Dermis blood vessel endothelial cell (primary cell): ENCODE measurements around the gene AOX1. TPM values are rescaled to one million over a fixed set of nuclear protein-coding genes. Genes with fewer than 3 reads are reported as not detected.
"Not testable (repeated sequence)": the region's sequence is repeated elsewhere in the genome, so short reads cannot be mapped to it uniquely, and the experiment has no call there.

Experiments used
- DNase-seq: peaks from one replicate; pipeline ENCODE4 v3.0.0; 2010
- total RNA-seq: library from RNA; depleted of rRNA; stranded (reverse); fragments of >200 nt; gene quantifications from 2 replicates; pipeline ENCODE4 v1.2.3, GENCODE V29; 2014

The AOX1 gene
- 2.4 and 2.6 TPM in 2 replicates for total RNA-seq

DNA sequence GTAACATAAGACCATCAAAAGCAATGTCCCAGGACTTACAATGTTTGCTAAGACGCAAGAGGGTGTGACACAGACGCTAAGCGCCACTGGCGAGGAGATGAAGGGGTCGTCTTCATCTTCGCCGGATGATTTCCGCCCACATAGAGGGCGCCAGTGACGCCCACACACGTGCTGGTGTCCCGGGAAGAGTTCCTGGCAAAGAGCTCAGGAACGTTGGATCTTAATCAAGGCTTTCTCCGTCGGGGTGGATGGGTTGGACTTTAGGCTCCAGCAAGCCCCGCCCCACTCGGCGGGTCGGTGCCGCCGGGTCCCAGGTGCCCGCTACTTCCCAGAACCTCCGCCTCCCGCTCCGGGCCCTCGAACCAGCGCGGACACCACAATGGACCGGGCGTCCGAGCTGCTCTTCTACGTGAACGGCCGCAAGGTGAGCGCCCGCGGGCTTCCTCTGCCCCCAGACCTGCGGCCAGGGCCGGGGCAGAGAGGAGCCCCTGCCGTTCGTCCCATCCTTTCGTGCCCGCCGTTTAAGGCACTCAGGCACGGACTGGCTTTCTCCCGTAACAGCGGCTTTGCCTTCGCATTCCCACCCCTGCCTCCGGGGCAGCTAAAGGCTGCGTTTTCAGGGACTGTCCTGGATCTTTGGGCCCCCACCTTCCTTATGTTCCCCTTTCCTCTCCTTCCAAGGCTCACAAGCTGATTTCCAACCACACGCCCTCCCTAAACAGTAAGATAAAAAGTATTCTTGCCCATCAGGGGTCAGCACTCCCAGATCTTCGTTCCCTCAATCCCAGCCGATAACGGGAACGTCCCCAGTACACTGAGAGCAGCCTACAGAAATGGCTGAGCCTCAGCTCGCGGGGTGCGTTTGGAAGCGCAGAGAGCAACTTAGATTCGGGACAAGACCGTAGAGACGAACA lies at the start of gene AOX1:
TSS of gene AOX1 (plus strand) at position 285 of the 914 bp plus-strand sequence. CDS start at position 380, 95 bp downstream.
- peak; percentile 42 for DNase-seq

- DNase-seq = no peak
Measured at GRCh38 chr2:200538139-200538538, 47.7 kb upstream of the AOX1 start.

DNA sequence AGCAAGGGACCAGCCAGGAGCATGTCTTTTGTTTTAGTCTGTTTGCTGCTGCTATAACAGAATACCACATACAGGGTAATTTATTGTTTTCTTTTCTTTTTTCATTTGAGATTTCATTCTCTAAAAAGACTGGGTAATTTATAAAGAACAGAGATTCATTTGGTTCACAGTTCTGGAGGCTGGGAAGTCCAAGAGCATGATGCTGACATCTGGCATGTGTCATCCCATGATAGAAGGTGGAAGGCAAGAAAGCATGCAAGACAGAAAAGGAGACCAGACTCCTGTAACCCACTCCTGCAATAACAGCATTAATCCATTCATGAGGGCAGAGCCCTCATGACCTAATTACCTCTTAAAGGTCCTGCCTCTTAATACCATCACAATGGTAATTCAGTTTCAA lies 45.0 kb upstream of the AOX1 start:
- DNase-seq = no peak

DNA sequence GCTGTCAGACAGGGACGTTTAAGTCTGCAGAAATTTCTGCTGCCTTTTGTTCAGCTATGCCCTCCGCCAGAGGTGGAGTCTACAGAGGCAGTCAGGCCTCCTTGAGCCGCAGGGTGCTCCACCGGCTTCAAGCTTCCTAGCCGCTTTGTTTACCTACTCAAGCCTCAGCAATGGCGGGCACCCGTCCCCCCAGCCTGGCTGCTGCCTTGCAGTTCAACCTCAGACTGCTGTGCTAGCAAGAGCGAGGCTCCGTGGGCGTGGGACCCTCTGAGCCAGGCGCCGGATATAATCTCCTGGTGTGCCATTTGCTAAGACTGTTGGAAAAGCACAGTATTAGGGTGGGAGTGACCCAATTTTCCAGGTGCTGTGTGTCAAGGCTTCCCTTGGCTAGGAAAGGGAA lies 19.2 kb upstream of the AOX1 start:
- not testable (repeated sequence) for DNase-seq

- no peak for DNase-seq
Measured at GRCh38 chr2:200567932-200568331, 17.9 kb upstream of the AOX1 start.

GRCh38 chr2:200575957-200576356 lies 9.9 kb upstream of the AOX1 start:
- peak; percentile 37 for DNase-seq

GRCh38 chr2:200577027-200577426 lies 8.8 kb upstream of the AOX1 start:
- no peak for DNase-seq

DNA sequence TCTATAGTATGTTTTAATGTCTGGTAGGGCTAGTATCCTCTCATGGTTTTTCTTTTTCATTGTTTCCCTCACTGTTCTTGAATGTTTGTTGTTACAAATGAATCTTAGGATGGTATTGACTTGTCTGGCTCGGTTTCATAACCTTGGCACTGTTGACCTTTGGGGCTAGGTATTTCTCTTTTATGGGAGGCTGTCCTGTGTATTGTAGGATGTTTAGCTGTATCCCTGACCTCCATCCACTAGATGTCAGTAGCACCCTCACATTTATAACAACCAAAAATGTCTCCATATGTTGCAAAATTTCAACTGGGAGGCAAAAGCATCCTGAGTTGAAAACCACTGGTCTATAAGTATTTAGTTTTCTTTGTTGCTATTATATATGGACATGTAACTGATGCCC lies 7.0 kb upstream of the AOX1 start:
- DNase-seq = peak; percentile 31

- DNase-seq = no peak
Measured at GRCh38 chr2:200584639-200585038, 1.2 kb upstream of the AOX1 start.

- no peak for DNase-seq
Measured at GRCh38 chr2:200585340-200585729, 479 bp upstream of the AOX1 start.

GRCh38 chr2:200586644-200586975 lies 796 bp downstream of the AOX1 start:
- no peak for DNase-seq

DNA sequence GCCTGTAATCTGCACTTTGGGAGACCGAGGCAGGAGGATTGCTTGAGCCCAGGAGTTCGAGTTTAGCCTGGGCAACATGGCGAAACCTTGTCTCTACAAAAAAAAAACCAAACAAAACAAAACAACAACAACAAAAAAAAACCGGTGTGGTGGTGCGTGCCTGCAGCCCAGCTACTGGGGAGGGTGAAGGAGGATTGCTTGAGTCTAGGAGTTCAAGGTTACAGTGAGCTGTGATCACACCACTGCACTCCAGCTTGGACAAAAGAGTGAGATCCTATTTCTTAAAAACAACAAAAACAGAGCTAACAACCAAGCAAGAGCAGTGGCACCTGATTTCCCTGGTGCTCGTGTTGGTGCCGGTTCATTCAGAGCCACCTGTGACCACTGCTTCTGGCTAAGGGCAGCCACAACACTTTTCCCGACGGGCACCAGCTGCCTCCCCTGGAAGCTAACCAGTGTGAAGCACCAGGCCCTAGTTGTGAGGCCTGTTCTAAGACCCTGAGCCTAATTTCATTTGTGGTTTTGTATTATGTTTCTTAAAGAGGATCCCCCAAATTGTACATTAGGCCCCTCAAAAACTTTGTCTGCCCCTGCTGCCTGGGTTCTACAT lies 1.3 kb downstream of the AOX1 start:
- DNase-seq = no peak

DNA sequence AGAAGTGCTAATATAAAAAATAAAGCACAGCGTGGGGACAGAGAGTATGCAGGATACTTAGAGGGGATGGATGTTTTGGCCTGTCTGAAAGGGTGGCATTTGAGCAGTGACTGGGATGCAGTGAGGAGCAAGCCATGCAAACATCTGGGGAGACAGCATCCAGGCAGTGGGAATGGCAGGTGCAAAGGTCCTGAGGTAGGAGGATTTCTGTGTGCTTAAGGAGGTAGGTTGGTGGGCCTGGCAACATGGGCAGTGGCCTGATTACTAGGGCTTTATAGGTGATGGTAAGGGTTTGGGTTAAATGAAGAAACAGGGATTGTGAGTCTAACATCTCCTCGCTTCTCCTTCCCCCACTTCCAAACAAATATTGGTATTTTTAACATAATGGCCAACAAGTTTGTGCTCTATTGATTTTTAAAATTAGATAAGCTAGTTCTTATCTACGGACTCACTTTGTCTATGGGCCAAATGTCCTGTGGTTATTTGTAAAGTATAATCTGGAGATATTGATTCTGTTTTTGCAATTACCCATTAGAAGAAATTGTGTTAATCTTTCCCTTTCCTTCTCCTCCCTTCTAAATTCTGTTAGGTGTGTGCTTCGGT lies 2.4 kb downstream of the AOX1 start:
- no peak for DNase-seq

DNA sequence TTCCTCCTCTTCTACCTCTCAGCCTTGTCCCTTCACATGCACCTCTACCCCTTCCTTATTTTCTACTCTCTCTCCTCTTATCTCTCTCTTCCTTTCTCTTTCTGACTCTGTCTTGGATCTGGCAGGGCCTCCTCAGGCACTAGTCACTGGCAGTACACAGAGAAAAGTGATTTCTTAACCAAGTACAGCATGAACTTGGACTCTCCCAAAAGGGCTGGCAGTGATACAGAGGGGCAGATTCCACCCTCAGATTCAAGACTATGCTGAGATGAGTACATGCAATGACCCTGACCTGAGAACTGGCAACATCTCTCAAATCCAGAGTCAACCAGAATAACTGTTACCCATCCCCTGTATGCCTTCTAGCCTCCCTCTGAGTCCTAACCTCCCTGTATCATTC lies 4.3 kb downstream of the AOX1 start:
- no peak for DNase-seq

- DNase-seq = no peak
Measured at GRCh38 chr2:200591308-200591707, 5.5 kb downstream of the AOX1 start.

GRCh38 chr2:200592406-200593075 lies 6.7 kb downstream of the AOX1 start:
- peak; percentile 42 for DNase-seq

- no peak for DNase-seq
Measured at GRCh38 chr2:200593905-200594304, 8.1 kb downstream of the AOX1 start.

DNA sequence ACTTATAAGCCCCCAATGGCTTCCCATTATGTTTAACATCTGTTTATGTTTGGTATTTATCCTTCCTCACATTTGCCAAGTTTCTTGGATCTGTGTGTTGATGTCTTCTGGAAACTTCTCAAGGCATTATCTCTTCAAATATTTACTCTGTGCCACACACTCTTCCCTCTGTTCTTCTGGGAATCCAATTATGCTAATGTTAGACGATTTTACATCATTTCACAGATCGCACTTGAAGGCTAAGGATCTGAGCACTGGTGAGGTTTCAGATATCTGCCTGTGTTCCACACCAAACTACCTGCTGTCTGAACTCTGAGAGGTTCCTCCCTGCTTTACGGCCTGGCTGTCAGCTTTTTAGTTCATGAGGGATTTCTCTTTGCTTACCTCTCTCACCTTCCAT lies 10.1 kb downstream of the AOX1 start:
- no peak for DNase-seq

DNA sequence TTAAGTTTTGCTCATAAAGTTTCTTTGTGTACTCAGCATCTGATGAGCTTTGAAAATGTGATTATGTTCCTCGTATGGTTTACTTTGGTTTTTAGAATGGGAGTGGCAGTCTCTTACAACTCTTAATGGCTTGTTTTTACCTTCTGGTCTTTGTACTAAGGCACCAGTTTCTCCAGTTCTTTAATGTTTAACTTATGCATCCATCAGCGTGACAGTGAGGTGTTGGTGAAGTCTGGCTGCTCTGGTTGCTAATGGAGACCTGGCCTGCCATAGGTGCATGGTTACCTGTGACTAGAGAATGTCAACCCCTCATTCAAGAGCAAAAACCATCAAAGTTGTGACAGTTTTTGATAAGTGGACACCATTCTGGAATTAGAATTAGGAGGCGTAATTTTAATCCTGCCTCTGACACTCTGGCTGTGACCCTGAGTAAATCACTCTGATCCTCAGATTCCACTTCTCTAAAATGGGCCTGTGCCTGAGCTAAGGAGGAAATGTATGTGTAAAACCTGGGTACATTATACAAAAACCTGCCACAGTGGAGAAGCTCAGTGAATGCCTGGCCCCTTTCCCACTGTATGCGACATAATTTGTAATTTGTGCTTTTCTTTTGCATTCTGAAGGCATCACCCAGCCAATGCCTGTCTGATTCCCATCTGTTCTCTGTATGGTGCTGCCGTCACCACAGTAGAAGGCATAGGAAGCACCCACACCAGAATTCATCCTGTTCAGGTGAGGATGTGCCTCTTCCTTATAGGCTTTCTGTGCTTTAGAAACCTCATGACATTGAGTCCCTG lies 11.2 kb downstream of the AOX1 start:
- no peak for DNase-seq

DNA sequence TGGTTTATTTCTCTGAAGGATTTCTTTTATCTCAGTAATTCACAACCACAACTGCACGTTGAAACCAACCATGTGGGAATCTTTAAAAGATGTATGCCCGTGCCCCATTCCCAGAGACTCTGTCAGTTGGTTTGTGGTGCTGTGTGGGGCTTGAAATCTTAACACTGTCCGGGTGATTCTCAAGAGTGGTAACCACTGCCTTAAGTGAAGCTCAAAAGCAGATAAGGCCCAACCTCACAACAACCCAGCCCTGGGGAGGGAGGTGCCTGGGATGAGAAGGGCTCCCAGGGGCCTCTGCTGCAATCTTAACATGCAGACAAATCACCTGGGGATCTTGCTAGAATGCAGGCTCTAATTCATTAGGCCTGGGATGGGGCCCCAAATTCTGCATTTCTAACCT lies 13.4 kb downstream of the AOX1 start:
- no peak for DNase-seq

DNA sequence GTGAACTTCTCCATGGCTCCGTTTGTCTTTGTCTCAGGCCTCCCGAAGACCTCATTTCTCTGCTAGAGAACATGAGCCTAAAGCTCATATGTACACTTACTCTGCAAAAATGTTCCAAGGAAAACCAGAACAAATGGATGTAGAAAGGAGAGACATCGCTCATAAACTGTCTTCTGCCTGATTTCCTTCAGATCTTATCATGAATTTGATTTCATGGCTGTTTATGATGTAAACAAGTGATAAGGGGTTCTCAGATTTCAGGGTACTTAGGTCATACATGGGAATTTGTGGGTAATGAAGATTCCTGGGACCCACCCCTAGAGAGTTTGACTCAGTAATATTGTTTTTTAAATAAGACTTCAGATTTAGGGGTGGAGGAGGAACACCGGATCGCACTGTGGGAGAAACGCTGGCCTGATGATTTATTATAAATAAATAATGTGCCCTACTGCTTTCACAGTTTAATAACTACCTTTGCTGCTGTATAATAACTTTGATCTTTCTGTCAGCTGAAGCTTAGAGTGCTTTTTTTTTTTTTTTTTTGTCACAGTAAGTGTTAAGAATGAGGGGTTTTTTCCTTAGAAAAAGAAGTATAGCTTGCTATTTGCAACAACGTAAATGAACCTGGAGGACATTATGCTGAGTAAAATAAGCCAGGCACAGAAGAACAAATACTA lies 14.9 kb downstream of the AOX1 start:
- DNase-seq = no peak

GRCh38 chr2:200602584-200602983 lies 16.8 kb downstream of the AOX1 start:
- no peak for DNase-seq
